ENCODE measurements around the gene RETSAT. TPM values are rescaled to one million over a fixed set of nuclear protein-coding genes. Genes with fewer than 3 reads are reported as not detected.

RETSAT gene
- total and polyA plus RNA-seq, 2 of the 4 experiments (the other 2 are of a cell fraction) = 25.6 to 32.3 TPM

- intact Hi-C loops (cut with micrococcal nuclease) (no loop called here), dilution Hi-C loops (cut with HindIII; ENCODE audit: low sequenced_read_pairs, unreplicated experiment) (no loop called here), in situ Hi-C loops (cut with MboI; ENCODE audit: low sequenced_read_pairs) (no loop called here)
- Histone ChIP-seq H2BK120ac (ENCODE audit: low read depth, low read length) (no peak overlapping the region), H2BK15ac (ENCODE audit: low read depth, low read length) (no peak overlapping the region), H3K23ac (ENCODE audit: low read depth, low read length) (peak overlapping the region; percentile 31; the same call in 1 of the 2 replicates), H3K79me1 (ENCODE audit: low read depth in 1 of 2, low read length in 2 of 2) (no peaks in the 10 kb centered on the region), H3K4me2 (ENCODE audit: low read depth, low read length) (no peak overlapping the region), H3K27ac (ENCODE audit: insufficient read depth, low read length) (no peak overlapping the region), H3K56ac (ENCODE audit: extremely low read depth, insufficient read depth, low read length) (no peak overlapping the region), H3K4me3 (ENCODE audit: insufficient read depth, low read depth, low read length) (no peak overlapping the region), H3K9me3 (ENCODE audit: control insufficient read depth, insufficient read depth, low read length) (no peaks in the 10 kb centered on the region), H3K36me3 (ENCODE audit: control insufficient read depth, insufficient read depth, low read length) (peaks cover 26% of the 10 kb centered on the region), H2AK9ac (replicated peaks; ENCODE audit: low read depth, low read length, poor library complexity) (peak overlapping the region; percentile 33), H4K5ac (ENCODE audit: low read depth, low read length) (no peak overlapping the region), H4K91ac (ENCODE audit: insufficient read depth, low read depth, low read length) (no peak overlapping the region), H3K4me1 (ENCODE audit: control insufficient read depth, insufficient read depth, low read length) (peaks cover 4% of the 10 kb centered on the region), H3K9me1 (ENCODE audit: insufficient read depth, low read length) (peaks cover 7% of the 10 kb centered on the region; the same call in 1 of the 2 replicates), H3K27me3 (ENCODE audit: control insufficient read depth, insufficient read depth, low read length) (no peaks in the 10 kb centered on the region), H3K14ac (replicated peaks; ENCODE audit: low read depth, low read length) (0 out of 2 replicates have a peak overlapping the region, but pooled peaks have one; percentile 3), H3K4ac (ENCODE audit: low read depth, low read length) (no peak overlapping the region), H2AFZ (replicated peaks; ENCODE audit: low read length, poor library complexity) (no peak overlapping the region), H4K8ac (ENCODE audit: low read depth in 2 of 2, low read length in 2 of 2) (no peak overlapping the region), H4K20me1 (ENCODE audit: insufficient read depth, low read length) (no peaks in the 10 kb centered on the region; the same call in 1 of the 2 replicates), H2AK5ac (ENCODE audit: low read depth, low read length) (no peak overlapping the region), H2BK5ac (ENCODE audit: low read depth, low read length, poor library complexity, severe bottlenecking) (no peak overlapping the region), H3K9ac (ENCODE audit: low read depth, low read length) (no peak overlapping the region), H3K18ac (ENCODE audit: low read depth, low read length) (no peak overlapping the region), H2BK20ac (ENCODE audit: low read depth, low read length) (no peak overlapping the region)
- DNase-seq (peak; percentile 36), ATAC-seq (ENCODE audit: low read depth) (peak; percentile 80)
- TF ChIP-seq RFX5 (IDR thresholded peaks at IDR 0.05; ENCODE audit: low read depth, low read length) (no peak), CHD1 (IDR thresholded peaks at IDR 0.05; ENCODE audit: low read depth, low read length) (no peak), USF2 (IDR thresholded peaks at IDR 0.05; ENCODE audit: low read depth, low read length) (no peak), RCOR1 (IDR thresholded peaks at IDR 0.05; ENCODE audit: insufficient replicate concordance, low read length) (no peak), ELK1 (IDR thresholded peaks at IDR 0.05; ENCODE audit: borderline replicate concordance, low read depth, low read length) (no peak), MAFK (IDR thresholded peaks at IDR 0.05; ENCODE audit: low read depth, low read length) (no peak), NFE2L2 (IDR thresholded peaks at IDR 0.05; ENCODE audit: low read depth, low read length) (no peak), FOS (IDR thresholded peaks at IDR 0.05; ENCODE audit: low read depth, low read length) (no peak), POLR2A (IDR thresholded peaks at IDR 0.05; ENCODE audit: low read depth, low read length) (no peak), BHLHE40 (IDR thresholded peaks at IDR 0.05; ENCODE audit: low read depth, low read length) (no peak), SMC3 (IDR thresholded peaks at IDR 0.05; ENCODE audit: low read depth, low read length) (no peak), CEBPB (IDR thresholded peaks at IDR 0.05; ENCODE audit: low read depth, low read length) (no peak)
- no TSS peak for BruUV-seq (replicated peaks)
- ChIA-PET CTCF (interaction anchor here (0.6 kb wide), 1 partner anchor 244 kb away, joined by 3 read pairs; no protein-coding TSS in a partner anchor), POLR2A (ENCODE audit: unreplicated experiment) (no interaction called here)
- WGBS, 2 experiments (ENCODE audit: extremely low coverage in 2 of 2, insufficient read length in 1 of 2) = no CpG with 5 or more reads among the region's 4 CpGs
Measured at GRCh38 chr2:85393836-85394235, 39.5 kb upstream of the RETSAT start.

Data from IMR-90 (cell line).